Osteoblast (primary cell): ENCODE data around the gene GREM2. TPM values are rescaled to one million over a fixed set of nuclear protein-coding genes. Genes with fewer than 3 reads are reported as not detected.

ENCODE experiments used
- DNase-seq: peaks from one replicate; pipeline ENCODE4 v3.0.0; 2011; ENCODE audit warnings: low spot score, mixed read lengths; ENCODE audit not compliant: insufficient read length; ENCODE audit errors: missing footprints
- H2AFZ ChIP-seq: 2 replicates; pipeline ENCODE4 v1.6.0; 2011; ENCODE audit warnings: mild to moderate bottlenecking, low read length
- H3K27ac ChIP-seq: 2 replicates; pipeline ENCODE4 v1.5.1; 2011; ENCODE audit warnings: mild to moderate bottlenecking, low read depth, low read length, moderate library complexity
- H3K27me3 ChIP-seq: 2 replicates; pipeline ENCODE4 v1.6.0; 2012; ENCODE audit warnings: mild to moderate bottlenecking, control low read depth, inconsistent platforms, low read length, moderate library complexity; ENCODE audit not compliant: insufficient read depth
- H3K36me3 ChIP-seq: 2 replicates; pipeline ENCODE4 v1.5.1; 2011; ENCODE audit warnings: mild to moderate bottlenecking, low read length, control low read depth, moderate library complexity; ENCODE audit not compliant: insufficient read depth
- H3K4me1 ChIP-seq: 2 replicates; pipeline ENCODE4 v1.5.1; 2011; ENCODE audit warnings: mild to moderate bottlenecking, low read length, control low read depth, moderate library complexity; ENCODE audit not compliant: insufficient read depth
- H3K4me2 ChIP-seq: 2 replicates; pipeline ENCODE4 v1.6.0; 2011; ENCODE audit warnings: mild to moderate bottlenecking, low read length; ENCODE audit not compliant: insufficient read depth
- H3K4me3 ChIP-seq: fragments of 200-600 bp; sonication (generic); 3 replicates; pipeline ENCODE4 v1.5.1; 2012; ENCODE audit warnings: mild to moderate bottlenecking, low read length, inconsistent platforms; ENCODE audit not compliant: insufficient read depth
- H3K79me2 ChIP-seq: 2 replicates; pipeline ENCODE4 v1.6.0; 2012; ENCODE audit warnings: mild to moderate bottlenecking, low read length, control low read depth, inconsistent platforms; ENCODE audit not compliant: insufficient read depth
- H3K9me3 ChIP-seq: 2 replicates; pipeline ENCODE4 v1.5.1; 2011; ENCODE audit warnings: low read depth, low read length, control low read depth
- H4K20me1 ChIP-seq: 2 replicates; pipeline ENCODE4 v1.6.0; 2012; ENCODE audit warnings: mild to moderate bottlenecking, low read length, control low read depth; ENCODE audit not compliant: insufficient read depth
- CTCF ChIP-seq: IDR thresholded peaks from 2 replicates; pipeline ENCODE4 v1.5.1; 2011; ENCODE audit warnings: mild to moderate bottlenecking, low read depth, low read length, moderate library complexity; ENCODE audit errors: extremely low read depth
- total RNA-seq: library from RNA; depleted of rRNA; stranded (reverse); fragments of >200 nt; gene quantifications from 2 replicates; pipeline ENCODE4 v1.2.3, GENCODE V29; 2012

The GREM2 gene
- total RNA-seq, 1 donor = 4.7 TPM

GRCh38 chr1:240533154-240533780 is 78.7 kb downstream of the GREM2 start:
- Histone ChIP-seq H3K4me1 (no peaks in the 10 kb centered on the region), H3K27me3 (no peaks in the 10 kb centered on the region), H3K79me2 (no peaks in the 10 kb centered on the region), H3K4me2 (no peak overlapping the region), H3K9me3 (no peaks in the 10 kb centered on the region), H3K27ac (no peak overlapping the region), H4K20me1 (no peaks in the 10 kb centered on the region), H3K4me3 (no peak overlapping the region), H2AFZ (no peak overlapping the region), H3K36me3 (no peaks in the 10 kb centered on the region)
- no peak for TF ChIP-seq CTCF
- no peak for DNase-seq

GRCh38 chr1:240528591-240528990 is 83.4 kb downstream of the GREM2 start:
- Histone ChIP-seq H3K36me3 (no peaks in the 10 kb centered on the region), H3K4me3 (no peak overlapping the region), H3K4me1 (no peaks in the 10 kb centered on the region), H4K20me1 (no peaks in the 10 kb centered on the region), H3K9me3 (no peaks in the 10 kb centered on the region), H3K79me2 (no peaks in the 10 kb centered on the region), H3K27ac (no peak overlapping the region), H3K4me2 (no peak overlapping the region), H2AFZ (no peak overlapping the region), H3K27me3 (no peaks in the 10 kb centered on the region)
- no peak for DNase-seq
- no peak for TF ChIP-seq CTCF

- Histone ChIP-seq H3K27ac (no peak overlapping the region), H3K4me1 (no peaks in the 10 kb centered on the region), H3K36me3 (no peaks in the 10 kb centered on the region), H3K4me3 (no peak overlapping the region), H3K9me3 (no peaks in the 10 kb centered on the region), H3K79me2 (no peaks in the 10 kb centered on the region), H2AFZ (no peak overlapping the region), H3K4me2 (no peak overlapping the region), H4K20me1 (no peaks in the 10 kb centered on the region), H3K27me3 (no peaks in the 10 kb centered on the region)
- no peak for TF ChIP-seq CTCF
- no peak for DNase-seq
Measured at GRCh38 chr1:240527086-240527485, 84.9 kb downstream of the GREM2 start.

GRCh38 chr1:240526312-240526711 is 85.6 kb downstream of the GREM2 start:
- Histone ChIP-seq H3K4me2 (no peak overlapping the region), H3K79me2 (no peaks in the 10 kb centered on the region), H3K4me1 (no peaks in the 10 kb centered on the region), H4K20me1 (no peaks in the 10 kb centered on the region), H3K9me3 (no peaks in the 10 kb centered on the region), H3K36me3 (no peaks in the 10 kb centered on the region), H3K27ac (no peak overlapping the region), H3K27me3 (no peaks in the 10 kb centered on the region), H2AFZ (no peak overlapping the region), H3K4me3 (no peak overlapping the region)
- DNase-seq = no peak
- no peak for TF ChIP-seq CTCF
